ENCODE data around the gene ACTRT2. TPM values are rescaled to one million over a fixed set of nuclear protein-coding genes. Genes with fewer than 3 reads are reported as not detected.

The ACTRT2 gene
- total and polyA plus RNA-seq, 2 donors (not counting 1 experiment from before 2014, with no cell fraction given), result not detected

DNA sequence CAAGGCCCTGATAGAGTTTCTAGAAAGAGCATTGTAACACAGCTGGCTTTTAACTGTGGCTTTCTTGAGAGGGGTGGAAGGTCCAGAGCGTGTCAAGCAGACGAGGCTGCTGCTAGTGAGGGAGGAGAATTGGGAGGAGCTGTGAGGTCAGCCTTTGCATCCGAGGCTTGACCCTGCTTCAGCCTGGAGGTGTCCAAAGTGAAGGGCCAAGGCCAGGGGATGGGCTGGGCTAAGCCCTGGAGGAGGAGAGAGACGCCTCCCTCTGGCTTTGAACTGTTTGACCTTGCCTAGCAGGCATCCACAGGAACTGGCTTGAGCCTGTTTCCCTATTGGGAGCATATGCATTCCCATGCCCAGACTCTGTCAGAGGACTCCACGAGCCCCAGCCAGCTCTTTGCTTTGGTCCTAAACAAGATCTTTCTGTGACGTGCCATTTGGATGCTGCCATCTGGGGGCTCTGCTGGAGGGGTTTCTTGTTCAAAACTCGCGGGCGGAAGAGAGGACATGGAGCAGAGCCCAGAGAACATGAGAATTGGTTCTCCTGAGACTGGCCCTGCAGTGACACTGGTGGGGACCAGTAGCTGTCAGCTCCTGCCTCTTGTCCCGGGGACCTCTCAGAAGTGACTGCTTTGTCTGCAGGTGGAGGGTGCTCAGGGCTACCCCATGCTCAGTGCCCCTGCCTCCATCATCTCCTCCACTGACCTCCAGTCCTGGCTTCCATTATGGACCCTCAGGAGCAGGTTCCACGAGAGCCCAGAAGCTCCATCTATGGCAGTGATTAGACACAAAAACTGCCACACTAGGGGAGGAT, 5.5 kb downstream of the ACTRT2 start:
- Histone ChIP-seq H2AFZ (ENCODE audit: insufficient read depth, low read depth, low read length, poor library complexity, severe bottlenecking) (no peak overlapping the region), H4K20me1 (ENCODE audit: control insufficient read depth, insufficient read depth, low read length, poor library complexity, severe bottlenecking) (no peaks in the 10 kb centered on the region), H3K4me1 (ENCODE audit: control insufficient read depth in 2 of 2, insufficient read depth in 2 of 2, low read length in 2 of 2) (no peaks in the 10 kb centered on the region), H3K36me3 (replicated peaks in 1 of 2; ENCODE audit: control extremely low read depth in 1 of 2, control insufficient read depth in 1 of 2, extremely low read depth in 1 of 2, insufficient read depth in 2 of 2, low read length in 1 of 2) (no peaks in the 10 kb centered on the region), H3K79me2 (ENCODE audit: control insufficient read depth, insufficient read depth, low read length) (no peaks in the 10 kb centered on the region), H3K4me2 (replicated peaks; ENCODE audit: low read depth, low read length, poor library complexity, severe bottlenecking) (no peak overlapping the region), H3K4me3 (ENCODE audit: control extremely low read depth in 1 of 5, extremely low read depth in 1 of 5, insufficient read depth in 1 of 5, low read depth in 2 of 5, low read length in 4 of 5) (no peak overlapping the region), H3K9me3 (ENCODE audit: control extremely low read depth in 1 of 3, control insufficient read depth in 2 of 3, insufficient read depth in 1 of 3, low read length in 2 of 3) (peaks cover 0 to 7% (median 0%) of the 10 kb centered on the region in 3 donors), H3K27ac (ENCODE audit: low read length in 2 of 2) (no peak overlapping the region), H3K9ac (ENCODE audit: low read length) (no peak overlapping the region), H3K27me3 (replicated peaks in 1 of 4; ENCODE audit: control extremely low read depth in 1 of 4, control insufficient read depth in 3 of 4, insufficient read depth in 4 of 4, low read length in 3 of 4) (peaks cover 0 to 12% (median 0%) of the 10 kb centered on the region in 4 experiments)
- Mint-ChIP-seq H3K4me1 (no peaks in the 10 kb centered on the region), H3K27me3 (no peaks in the 10 kb centered on the region), H3K9me3 (ENCODE audit: insufficient read depth) (no peaks in the 10 kb centered on the region), H3K27ac (no peak overlapping the region), H3K4me3 (no peak overlapping the region)
- intact Hi-C loops (cut with micrococcal nuclease), result no loop called here
- CTCF ChIA-PET, result no interaction called here
- POLR2A ChIA-PET, result no interaction called here
- WGBS (ENCODE audit: insufficient coverage), result 91% methylated on average over 10 of the region's 11 CpGs
- ATAC-seq (ENCODE audit: low read depth), result no peak
- DNase-seq, result no peak
- no peak for TF ChIP-seq EZH2 (IDR thresholded peaks at IDR 0.05; ENCODE audit: borderline replicate concordance, insufficient read depth, low read depth, low read length, poor library complexity, severe bottlenecking)
- TF ChIP-seq, protein P1, sequence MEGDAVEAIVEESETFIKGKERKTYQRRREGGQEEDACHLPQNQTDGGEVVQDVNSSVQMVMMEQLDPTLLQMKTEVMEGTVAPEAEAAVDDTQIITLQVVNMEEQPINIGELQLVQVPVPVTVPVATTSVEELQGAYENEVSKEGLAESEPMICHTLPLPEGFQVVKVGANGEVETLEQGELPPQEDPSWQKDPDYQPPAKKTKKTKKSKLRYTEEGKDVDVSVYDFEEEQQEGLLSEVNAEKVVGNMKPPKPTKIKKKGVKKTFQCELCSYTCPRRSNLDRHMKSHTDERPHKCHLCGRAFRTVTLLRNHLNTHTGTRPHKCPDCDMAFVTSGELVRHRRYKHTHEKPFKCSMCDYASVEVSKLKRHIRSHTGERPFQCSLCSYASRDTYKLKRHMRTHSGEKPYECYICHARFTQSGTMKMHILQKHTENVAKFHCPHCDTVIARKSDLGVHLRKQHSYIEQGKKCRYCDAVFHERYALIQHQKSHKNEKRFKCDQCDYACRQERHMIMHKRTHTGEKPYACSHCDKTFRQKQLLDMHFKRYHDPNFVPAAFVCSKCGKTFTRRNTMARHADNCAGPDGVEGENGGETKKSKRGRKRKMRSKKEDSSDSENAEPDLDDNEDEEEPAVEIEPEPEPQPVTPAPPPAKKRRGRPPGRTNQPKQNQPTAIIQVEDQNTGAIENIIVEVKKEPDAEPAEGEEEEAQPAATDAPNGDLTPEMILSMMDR (IDR thresholded peaks at IDR 0.05), result no peak

DNA sequence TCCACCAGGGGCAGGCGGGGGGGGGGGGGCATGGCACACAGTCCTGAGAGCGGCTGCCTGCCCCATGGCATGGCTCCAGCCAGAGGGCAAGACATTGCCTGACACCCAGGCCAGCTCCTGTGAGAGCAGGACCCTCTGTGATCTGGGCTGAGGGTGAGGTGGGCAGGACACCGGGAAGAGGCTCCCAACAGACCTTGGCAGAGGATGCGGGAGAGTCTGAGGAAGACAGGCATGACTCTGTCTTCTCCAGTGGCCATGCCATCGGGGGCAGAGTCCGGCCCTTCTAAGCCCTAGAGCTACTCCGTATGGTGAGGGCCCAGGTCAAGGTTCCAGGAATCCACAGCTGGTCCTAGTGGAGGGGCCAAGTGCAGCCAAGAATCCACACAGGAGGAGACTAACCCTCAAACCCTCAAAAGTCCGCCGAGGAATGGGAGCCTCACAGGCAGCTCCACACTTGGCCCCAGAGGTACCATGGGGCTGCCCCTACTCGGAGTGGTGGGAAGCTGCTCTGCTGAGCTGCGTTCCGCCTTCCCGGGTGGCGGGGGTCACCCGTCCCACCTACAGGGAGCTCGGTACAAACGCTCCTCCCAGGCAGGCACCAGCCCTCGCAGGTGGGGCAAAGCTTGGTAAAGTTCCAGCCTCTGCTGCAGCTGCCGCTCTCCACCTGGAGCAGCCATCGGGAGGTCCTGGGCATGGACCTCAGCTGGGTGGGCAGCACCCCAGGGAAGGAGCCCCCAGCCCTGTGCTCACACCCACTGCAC, 6.5 kb downstream of the ACTRT2 start:
- peaks cover 0 to 12% (median 0%) of the 10 kb centered on the region in 4 experiments for H3K27me3 ChIP-seq (replicated peaks in 1 of 4; ENCODE audit: control extremely low read depth in 1 of 4, control insufficient read depth in 3 of 4, insufficient read depth in 4 of 4, low read length in 3 of 4)
- no peaks in the 10 kb centered on the region for H3K4me1 ChIP-seq (ENCODE audit: control insufficient read depth in 2 of 2, insufficient read depth in 2 of 2, low read length in 2 of 2)
- Mint-ChIP-seq H3K27me3 (no peaks in the 10 kb centered on the region), H3K27ac (no peak overlapping the region), H3K4me1 (no peaks in the 10 kb centered on the region), H3K9me3 (ENCODE audit: insufficient read depth) (no peaks in the 10 kb centered on the region), H3K4me3 (no peak overlapping the region)
- no peak overlapping the region for H3K4me2 ChIP-seq (replicated peaks; ENCODE audit: low read depth, low read length, poor library complexity, severe bottlenecking)
- ChIA-PET POLR2A (no interaction called here), CTCF (no interaction called here)
- intact Hi-C loops (cut with micrococcal nuclease), result no loop called here
- H3K79me2 ChIP-seq (ENCODE audit: control insufficient read depth, insufficient read depth, low read length), result no peaks in the 10 kb centered on the region
- WGBS (ENCODE audit: insufficient coverage), result 93% methylated on average over 18 of the region's 20 CpGs
- no peak for TF ChIP-seq EZH2 (IDR thresholded peaks at IDR 0.05; ENCODE audit: borderline replicate concordance, insufficient read depth, low read depth, low read length, poor library complexity, severe bottlenecking)
- TF ChIP-seq, protein P1 (IDR thresholded peaks at IDR 0.05), result no peak
- H2AFZ ChIP-seq (ENCODE audit: insufficient read depth, low read depth, low read length, poor library complexity, severe bottlenecking), result no peak overlapping the region
- no peak overlapping the region for H3K4me3 ChIP-seq (ENCODE audit: control extremely low read depth in 1 of 5, extremely low read depth in 1 of 5, insufficient read depth in 1 of 5, low read depth in 2 of 5, low read length in 4 of 5)
- H4K20me1 ChIP-seq (ENCODE audit: control insufficient read depth, insufficient read depth, low read length, poor library complexity, severe bottlenecking), result no peaks in the 10 kb centered on the region
- peaks cover 0 to 7% (median 0%) of the 10 kb centered on the region in 3 donors for H3K9me3 ChIP-seq (ENCODE audit: control extremely low read depth in 1 of 3, control insufficient read depth in 2 of 3, insufficient read depth in 1 of 3, low read length in 2 of 3)
- no peak overlapping the region for H3K9ac ChIP-seq (ENCODE audit: low read length)
- no peaks in the 10 kb centered on the region for H3K36me3 ChIP-seq (replicated peaks in 1 of 2; ENCODE audit: control extremely low read depth in 1 of 2, control insufficient read depth in 1 of 2, extremely low read depth in 1 of 2, insufficient read depth in 2 of 2, low read length in 1 of 2)
- DNase-seq (no peak), ATAC-seq (ENCODE audit: low read depth) (no peak)
- no peak overlapping the region for H3K27ac ChIP-seq (ENCODE audit: low read length in 2 of 2)
